Activated CD8-positive, alpha-beta T cell treated with anti-CD3 and anti-CD28 coated beads for 36 hours (primary cell): Measurements from ENCODE around the gene CLCN5. TPM values are rescaled to one million over a fixed set of nuclear protein-coding genes. Genes with fewer than 3 reads are reported as not detected.

Experiments
- ATAC-seq: fragments of 200-7000 bp; cut with Tn5 transposase; one replicate; pipeline ENCODE4 v1.10.0; 2021; ENCODE audit warnings: mild to moderate bottlenecking, moderate library complexity
- CTCF ChIA-PET: fragments of 350-600 bp; sonication (Branson Sonifier 250); formaldehyde crosslinking; loops from one replicate; lab custom pipeline; 2021; ENCODE audit warnings: antibody characterized with exemption; lab: Charles Lee
- POLR2A ChIA-PET: fragments of 350-600 bp; sonication (Branson Sonifier 250); formaldehyde crosslinking; loops from one replicate; lab custom pipeline; 2021; ENCODE audit warnings: antibody characterized with exemption; lab: Charles Lee
- DNase-seq: peaks from one replicate; pipeline ENCODE4 v3.0.0-alpha.2; 2020
- H3K27ac Mint-ChIP-seq: one replicate; pipeline ENCODE4 v1.8.0; 2021; ENCODE audit warnings: mild to moderate bottlenecking, mixed read lengths
- H3K27me3 Mint-ChIP-seq: one replicate; pipeline ENCODE4 v1.8.0; 2021; ENCODE audit warnings: mixed read lengths
- H3K36me3 Mint-ChIP-seq: one replicate; pipeline ENCODE4 v1.8.0; 2021; ENCODE audit warnings: low read depth, mixed read lengths
- H3K4me1 Mint-ChIP-seq: one replicate; pipeline ENCODE4 v1.8.0; 2021; ENCODE audit warnings: low read depth, mixed read lengths
- H3K4me3 Mint-ChIP-seq: one replicate; pipeline ENCODE4 v1.8.0; 2021; ENCODE audit warnings: mild to moderate bottlenecking, moderate library complexity, mixed read lengths
- H3K9me3 Mint-ChIP-seq: one replicate; pipeline ENCODE4 v1.8.0; 2021; ENCODE audit warnings: mixed read lengths
- CTCF ChIP-seq: fragments of 200-600 bp; IDR thresholded peaks from one replicate; pipeline ENCODE4 v1.8.0; 2022; ENCODE audit warnings: antibody characterized with exemption, mild to moderate bottlenecking
- intact Hi-C: fragments of 100-400 bp; cut with micrococcal nuclease; formaldehyde crosslinking; loops from one replicate; pipeline ENCODE4 v1.10.0; 2022
- total RNA-seq, 2 experiments: library from RNA; stranded (reverse); gene quantifications; one replicate each; pipeline ENCODE4 v1.2.3, GENCODE V29; 2021

CLCN5 gene
- total RNA-seq, 2 experiments from 2014 or later = 1.7 TPM

- no peaks in the 10 kb centered on the region for H3K36me3 Mint-ChIP-seq
- H3K27me3 Mint-ChIP-seq = no peaks in the 10 kb centered on the region
- no peaks in the 10 kb centered on the region for H3K9me3 Mint-ChIP-seq
- ATAC-seq (no peak), DNase-seq (no peak)
- no peaks in the 10 kb centered on the region for H3K4me1 Mint-ChIP-seq
- no peak for TF ChIP-seq CTCF
- no peak overlapping the region for H3K4me3 Mint-ChIP-seq
- ChIA-PET POLR2A (no interaction called here), CTCF (no interaction called here)
- intact Hi-C loops = no loop called here
- no peak overlapping the region for H3K27ac Mint-ChIP-seq
Observed at GRCh38 chrX:49949961-49950360, 27.6 kb downstream of the CLCN5 start.

- H3K9me3 Mint-ChIP-seq = no peaks in the 10 kb centered on the region
Observed at GRCh38 chrX:49951524-49952193, 29.3 kb downstream of the CLCN5 start.

GRCh38 chrX:49956313-49956712, 33.9 kb downstream of the CLCN5 start:
- POLR2A ChIA-PET = no interaction called here
- Mint-ChIP-seq H3K27ac (no peak overlapping the region), H3K4me3 (no peak overlapping the region), H3K4me1 (no peaks in the 10 kb centered on the region), H3K27me3 (no peaks in the 10 kb centered on the region), H3K36me3 (no peaks in the 10 kb centered on the region), H3K9me3 (no peaks in the 10 kb centered on the region)
- intact Hi-C loops = no loop called here
- DNase-seq (no peak), ATAC-seq (no peak)
- no peak for TF ChIP-seq CTCF
- CTCF ChIA-PET = no interaction called here

More at GRCh38 chrX:49951524-49952193, 29.3 kb downstream of the CLCN5 start:
- TF ChIP-seq CTCF = no peak
- Mint-ChIP-seq H3K36me3 (no peaks in the 10 kb centered on the region), H3K4me1 (no peaks in the 10 kb centered on the region), H3K27me3 (no peaks in the 10 kb centered on the region), H3K27ac (no peak overlapping the region), H3K4me3 (no peak overlapping the region)
- no peak for ATAC-seq
- DNase-seq = no peak
- CTCF ChIA-PET = interaction anchor here (1.2 kb wide), 1 partner anchor 252 kb away, joined by 3 read pairs; no protein-coding TSS in a partner anchor
- intact Hi-C loops = no loop called here
- POLR2A ChIA-PET = no interaction called here

- TF ChIP-seq CTCF = no peak
- POLR2A ChIA-PET = no interaction called here
- H3K36me3 Mint-ChIP-seq = no peaks in the 10 kb centered on the region
Observed at GRCh38 chrX:49958727-49959485, 36.5 kb downstream of the CLCN5 start.

GRCh38 chrX:49959602-49960001, 37.2 kb downstream of the CLCN5 start:
- ChIA-PET CTCF (no interaction called here), POLR2A (no interaction called here)
- H3K4me3 Mint-ChIP-seq = no peak overlapping the region
- intact Hi-C loops = no loop called here
- ATAC-seq (no peak), DNase-seq (no peak)
- H3K27me3 Mint-ChIP-seq = no peaks in the 10 kb centered on the region
- no peaks in the 10 kb centered on the region for H3K4me1 Mint-ChIP-seq
- H3K36me3 Mint-ChIP-seq = no peaks in the 10 kb centered on the region
- H3K9me3 Mint-ChIP-seq = no peaks in the 10 kb centered on the region
- TF ChIP-seq CTCF = no peak
- H3K27ac Mint-ChIP-seq = no peak overlapping the region

More at GRCh38 chrX:49958727-49959485, 36.5 kb downstream of the CLCN5 start:
- ATAC-seq (no peak), DNase-seq (no peak)
- intact Hi-C loops = no loop called here
- Mint-ChIP-seq H3K27me3 (no peaks in the 10 kb centered on the region), H3K4me1 (no peaks in the 10 kb centered on the region), H3K9me3 (no peaks in the 10 kb centered on the region), H3K4me3 (no peak overlapping the region), H3K27ac (no peak overlapping the region)
- CTCF ChIA-PET = no interaction called here
